Upper lobe of left lung (tissue), 4 donors: ENCODE results near the gene FOXN3.

Experiments
- EP300 ChIP-seq, 4 donors: sonication (generic); formaldehyde crosslinking; IDR thresholded peaks; one replicate each; pipeline ENCODE4 v1.5.1; 2017; ENCODE audit warnings: antibody characterized with exemption in 4 of 4, control low read depth in 2 of 4
- POLR2A ChIP-seq, 4 donors: fragments of 450-650 bp; IDR thresholded peaks; one replicate each; pipeline ENCODE4 v1.5.1; 2016 to 2017; ENCODE audit warnings: antibody characterized with exemption in 4 of 4, mild to moderate bottlenecking in 2 of 4
- POLR2AphosphoS5 ChIP-seq, 2 donors: sonication (generic); formaldehyde crosslinking; IDR thresholded peaks; one replicate each; pipeline ENCODE4 v1.5.1; 2017; ENCODE audit warnings: antibody characterized with exemption in 2 of 2
- TF ChIP-seq, protein P1 (sequence below), 6 experiments: fragments of 450-650 bp in 4 of 6; fragments of 200-600 bp in 2 of 6; sonication (generic) in 2 of 6; IDR thresholded peaks; one replicate each; pipeline ENCODE4 v1.5.1; 2016 to 2019; ENCODE audit warnings: antibody characterized with exemption in 6 of 6

- TF ChIP-seq, protein P1, sequence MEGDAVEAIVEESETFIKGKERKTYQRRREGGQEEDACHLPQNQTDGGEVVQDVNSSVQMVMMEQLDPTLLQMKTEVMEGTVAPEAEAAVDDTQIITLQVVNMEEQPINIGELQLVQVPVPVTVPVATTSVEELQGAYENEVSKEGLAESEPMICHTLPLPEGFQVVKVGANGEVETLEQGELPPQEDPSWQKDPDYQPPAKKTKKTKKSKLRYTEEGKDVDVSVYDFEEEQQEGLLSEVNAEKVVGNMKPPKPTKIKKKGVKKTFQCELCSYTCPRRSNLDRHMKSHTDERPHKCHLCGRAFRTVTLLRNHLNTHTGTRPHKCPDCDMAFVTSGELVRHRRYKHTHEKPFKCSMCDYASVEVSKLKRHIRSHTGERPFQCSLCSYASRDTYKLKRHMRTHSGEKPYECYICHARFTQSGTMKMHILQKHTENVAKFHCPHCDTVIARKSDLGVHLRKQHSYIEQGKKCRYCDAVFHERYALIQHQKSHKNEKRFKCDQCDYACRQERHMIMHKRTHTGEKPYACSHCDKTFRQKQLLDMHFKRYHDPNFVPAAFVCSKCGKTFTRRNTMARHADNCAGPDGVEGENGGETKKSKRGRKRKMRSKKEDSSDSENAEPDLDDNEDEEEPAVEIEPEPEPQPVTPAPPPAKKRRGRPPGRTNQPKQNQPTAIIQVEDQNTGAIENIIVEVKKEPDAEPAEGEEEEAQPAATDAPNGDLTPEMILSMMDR (IDR thresholded peaks at IDR 0.05): no peak
- TF ChIP-seq POLR2AphosphoS5 (IDR thresholded peaks at IDR 0.05) (no peak), EP300 (IDR thresholded peaks at IDR 0.05) (no peak), POLR2A (IDR thresholded peaks at IDR 0.05) (no peak)
Observed at GRCh38 chr14:89142366-89142765, 274.7 kb downstream of the FOXN3 start.
